GM21576 (cell line): ENCODE data around the gene MTREX.

Source experiments
- ATAC-seq: cut with Tn5 transposase; IDR thresholded peaks from one replicate; pipeline ENCODE4 v1.9.1; 2021; ENCODE audit warnings: mild to moderate bottlenecking, moderate library complexity; ENCODE audit not compliant: unreplicated experiment

MTREX gene

GRCh38 chr5:55418994-55419968, 111.5 kb downstream of the MTREX start:
- no peak for ATAC-seq

- no peak for ATAC-seq
Measured at GRCh38 chr5:55421074-55421529, 113.3 kb downstream of the MTREX start.

- no peak for ATAC-seq
Measured at GRCh38 chr5:55426455-55426854, 118.7 kb downstream of the MTREX start.

- ATAC-seq, result no peak
Measured at GRCh38 chr5:55427157-55427556, 119.4 kb downstream of the MTREX start.

- ATAC-seq, result no peak
Measured at GRCh38 chr5:55429221-55429612, 121.4 kb downstream of the MTREX start.

GRCh38 chr5:55429613-55430253, 121.9 kb downstream of the MTREX start:
- ATAC-seq, result no peak

- no peak for ATAC-seq
Measured at GRCh38 chr5:55432549-55432948, 124.8 kb downstream of the MTREX start.

GRCh38 chr5:55437452-55437851, 129.7 kb downstream of the MTREX start:
- no peak for ATAC-seq

GRCh38 chr5:55437859-55438206, 130.0 kb downstream of the MTREX start:
- ATAC-seq, result no peak

- no peak for ATAC-seq
Measured at GRCh38 chr5:55438998-55439397, 131.2 kb downstream of the MTREX start.

- ATAC-seq, result no peak
Measured at GRCh38 chr5:55440188-55440646, 132.4 kb downstream of the MTREX start.

- ATAC-seq, result no peak
Measured at GRCh38 chr5:55441107-55441771, 133.4 kb downstream of the MTREX start.

- ATAC-seq, result no peak
Measured at GRCh38 chr5:55441954-55442353, 134.2 kb downstream of the MTREX start.

GRCh38 chr5:55445791-55446190, 138.0 kb downstream of the MTREX start:
- ATAC-seq, result no peak

GRCh38 chr5:55446640-55447351, 139.0 kb downstream of the MTREX start:
- ATAC-seq, result no peak

GRCh38 chr5:55450050-55450765, 142.4 kb downstream of the MTREX start:
- ATAC-seq, result no peak

GRCh38 chr5:55451976-55452375, 144.2 kb downstream of the MTREX start:
- ATAC-seq, result no peak

GRCh38 chr5:55453211-55453610, 145.4 kb downstream of the MTREX start:
- no peak for ATAC-seq

GRCh38 chr5:55454282-55454681, 146.5 kb downstream of the MTREX start:
- no peak for ATAC-seq

- no peak for ATAC-seq
Measured at GRCh38 chr5:55456216-55456895, 148.6 kb downstream of the MTREX start.
